Measurements from ENCODE around the gene CCDC85A. TPM values are rescaled to one million over a fixed set of nuclear protein-coding genes. Genes with fewer than 3 reads are reported as not detected.

The CCDC85A gene
- total RNA-seq, 1 donor from 2014 or later: 22.2 TPM

- no peak for DNase-seq
- no peaks in the 10 kb centered on the region for H3K27me3 ChIP-seq
- TF ChIP-seq CTCF (IDR thresholded peaks at IDR 0.05): no peak
- H3K4me1 ChIP-seq: no peaks in the 10 kb centered on the region
- no peak overlapping the region for H3K4me3 ChIP-seq
- H3K9me3 ChIP-seq: no peaks in the 10 kb centered on the region
- intact Hi-C loops (cut with DNase I): no loop called here
- no peak for ATAC-seq
- H3K27ac ChIP-seq: no peak overlapping the region
- H3K36me3 ChIP-seq: no peaks in the 10 kb centered on the region
Measured at GRCh38 chr2:56262241-56262640, 78.5 kb downstream of the CCDC85A start.

GRCh38 chr2:56263876-56264275 lies 80.1 kb downstream of the CCDC85A start:
- H3K9me3 ChIP-seq: no peaks in the 10 kb centered on the region
- no peaks in the 10 kb centered on the region for H3K36me3 ChIP-seq
- no peak for TF ChIP-seq CTCF (IDR thresholded peaks at IDR 0.05)
- DNase-seq (no peak), ATAC-seq (no peak)
- H3K27ac ChIP-seq: no peak overlapping the region
- intact Hi-C loops (cut with DNase I): no loop called here
- no peak overlapping the region for H3K4me3 ChIP-seq
- H3K4me1 ChIP-seq: no peaks in the 10 kb centered on the region
- no peaks in the 10 kb centered on the region for H3K27me3 ChIP-seq

- ATAC-seq (no peak), DNase-seq (no peak)
- Histone ChIP-seq H3K4me3 (no peak overlapping the region), H3K4me1 (no peaks in the 10 kb centered on the region), H3K9me3 (no peaks in the 10 kb centered on the region), H3K27ac (no peak overlapping the region), H3K27me3 (no peaks in the 10 kb centered on the region), H3K36me3 (no peaks in the 10 kb centered on the region)
- intact Hi-C loops (cut with DNase I): no loop called here
- no peak for TF ChIP-seq CTCF (IDR thresholded peaks at IDR 0.05)
Measured at GRCh38 chr2:56266761-56267414, 83.1 kb downstream of the CCDC85A start.

GRCh38 chr2:56267415-56267788 lies 83.6 kb downstream of the CCDC85A start:
- intact Hi-C loops (cut with DNase I): no loop called here
- H3K27me3 ChIP-seq: no peaks in the 10 kb centered on the region
- no peak overlapping the region for H3K27ac ChIP-seq
- no peaks in the 10 kb centered on the region for H3K4me1 ChIP-seq
- ATAC-seq (no peak), DNase-seq (no peak)
- H3K36me3 ChIP-seq: no peaks in the 10 kb centered on the region
- no peak overlapping the region for H3K4me3 ChIP-seq
- TF ChIP-seq CTCF (IDR thresholded peaks at IDR 0.05): no peak
- H3K9me3 ChIP-seq: no peaks in the 10 kb centered on the region

- Histone ChIP-seq H3K27me3 (no peaks in the 10 kb centered on the region), H3K27ac (no peak overlapping the region), H3K4me1 (no peaks in the 10 kb centered on the region), H3K36me3 (no peaks in the 10 kb centered on the region), H3K4me3 (no peak overlapping the region), H3K9me3 (no peaks in the 10 kb centered on the region)
- TF ChIP-seq CTCF (IDR thresholded peaks at IDR 0.05): no peak
- DNase-seq (no peak), ATAC-seq (no peak)
- intact Hi-C loops (cut with DNase I): no loop called here
Measured at GRCh38 chr2:56268856-56269255, 85.1 kb downstream of the CCDC85A start.

- ATAC-seq (no peak), DNase-seq (no peak)
- no peaks in the 10 kb centered on the region for H3K27me3 ChIP-seq
- H3K27ac ChIP-seq: no peak overlapping the region
- no peaks in the 10 kb centered on the region for H3K4me1 ChIP-seq
- no peaks in the 10 kb centered on the region for H3K36me3 ChIP-seq
- TF ChIP-seq CTCF (IDR thresholded peaks at IDR 0.05): no peak
- intact Hi-C loops (cut with DNase I): no loop called here
- no peaks in the 10 kb centered on the region for H3K9me3 ChIP-seq
- no peak overlapping the region for H3K4me3 ChIP-seq
Measured at GRCh38 chr2:56271275-56271674, 87.5 kb downstream of the CCDC85A start.

Data from upper lobe of right lung (tissue), 1 donor.